DMS53 (cell line): ENCODE results near the gene WFDC10A.
A peak's percentile ranks its signal among the peaks of the same experiment; 100 is the strongest.
"Not testable (repeated sequence)": the region's sequence is repeated elsewhere in the genome, so short reads cannot be mapped to it uniquely, and the experiment has no call there.

Experiments used
- DNase-seq: peaks from one replicate; lab custom pipeline; 2025; lab: John Stamatoyannopoulos, UW

The WFDC10A gene

DNA sequence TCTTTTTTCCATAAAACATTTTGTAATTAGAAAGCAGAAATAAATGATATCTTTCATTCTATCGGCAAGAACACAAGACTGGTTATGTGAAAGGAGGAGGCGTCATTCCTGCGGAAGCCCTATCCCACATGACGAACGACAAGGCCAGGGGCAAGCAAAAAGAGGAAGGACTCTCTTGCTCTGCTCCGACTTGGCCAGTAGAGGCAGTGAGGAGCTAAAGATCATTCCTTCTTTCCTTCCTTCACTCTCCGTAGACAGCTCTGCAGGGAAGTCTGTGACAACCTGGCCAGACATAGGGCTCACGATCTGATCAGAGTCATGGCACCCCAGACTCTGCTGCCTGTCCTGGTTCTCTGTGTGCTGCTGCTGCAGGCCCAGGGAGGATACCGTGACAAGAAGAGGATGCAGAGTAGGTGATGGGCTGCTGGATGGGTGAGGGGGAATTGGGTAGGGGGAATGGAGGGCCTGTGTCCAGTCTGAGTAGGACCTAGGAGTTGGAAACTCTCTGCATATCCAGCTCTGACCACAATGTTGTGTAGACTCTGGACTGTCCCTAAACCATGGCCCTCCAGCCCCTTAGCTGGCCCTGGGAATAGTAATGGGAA is at the start of gene WFDC10A:
WFDC10A (plus strand) TSS at position 244 of the 605 bp plus-strand sequence; CDS start at position 319, 75 bp downstream.
- DNase-seq: peak; percentile 86

DNA sequence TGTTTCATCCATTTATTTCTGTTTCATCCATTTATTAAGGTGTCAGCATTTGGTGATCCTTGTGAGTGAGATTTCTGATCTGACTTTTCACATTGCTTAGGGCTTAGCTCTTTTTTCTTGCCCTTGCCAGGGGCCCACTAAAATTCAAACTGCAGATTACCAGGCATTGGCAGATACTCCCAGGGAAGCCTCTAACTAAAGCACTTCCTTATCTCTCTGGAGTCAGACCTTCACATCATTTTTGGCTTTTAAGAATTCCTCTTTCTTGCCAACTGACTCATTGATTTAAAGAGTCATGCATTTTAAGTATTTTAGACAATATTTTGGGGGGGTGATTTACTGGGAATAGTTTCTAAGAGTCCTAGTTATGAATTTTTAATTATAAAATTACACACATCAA is 47.8 kb upstream of the WFDC10A start:
- no peak for DNase-seq

DNA sequence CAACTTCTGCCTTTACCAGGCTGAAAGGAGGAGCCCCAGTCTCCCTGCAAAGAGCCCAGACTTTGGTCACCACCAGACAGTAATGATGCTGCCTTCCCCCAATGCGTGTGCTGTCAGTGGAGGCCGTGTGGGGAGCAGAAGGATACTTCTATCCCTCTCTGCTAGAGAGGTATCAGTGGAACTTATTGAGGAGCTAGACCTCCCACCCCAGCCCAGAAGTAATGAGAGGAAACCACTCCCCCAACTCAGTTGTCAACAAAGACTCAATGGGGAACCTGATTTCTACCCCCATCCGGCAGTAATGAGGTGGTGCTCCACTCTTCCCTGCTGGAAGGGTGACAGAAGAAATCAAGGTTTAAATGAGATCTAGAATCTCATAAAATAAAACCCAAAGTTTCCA is 46.0 kb upstream of the WFDC10A start:
- DNase-seq: no peak

DNA sequence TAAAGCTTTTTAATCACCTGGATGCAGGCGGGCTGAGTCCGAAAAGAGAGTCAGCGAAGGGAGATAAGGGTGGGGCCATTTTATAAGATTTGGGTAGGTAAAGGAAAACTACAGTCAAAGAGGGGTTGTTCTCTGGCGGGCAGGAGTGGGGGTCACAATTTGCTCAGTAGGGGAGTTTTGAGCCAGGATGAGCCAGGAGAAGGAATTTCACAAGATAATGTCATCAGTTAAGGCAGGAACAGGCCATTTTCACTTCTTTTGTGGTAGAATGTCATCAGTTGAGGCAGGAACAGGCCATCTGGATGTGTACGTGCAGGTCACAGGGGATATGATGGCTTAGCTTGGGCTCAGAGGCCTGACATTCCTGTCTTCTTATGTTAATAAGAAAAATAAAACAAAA is 45.2 kb upstream of the WFDC10A start:
- not testable (repeated sequence) for DNase-seq

DNA sequence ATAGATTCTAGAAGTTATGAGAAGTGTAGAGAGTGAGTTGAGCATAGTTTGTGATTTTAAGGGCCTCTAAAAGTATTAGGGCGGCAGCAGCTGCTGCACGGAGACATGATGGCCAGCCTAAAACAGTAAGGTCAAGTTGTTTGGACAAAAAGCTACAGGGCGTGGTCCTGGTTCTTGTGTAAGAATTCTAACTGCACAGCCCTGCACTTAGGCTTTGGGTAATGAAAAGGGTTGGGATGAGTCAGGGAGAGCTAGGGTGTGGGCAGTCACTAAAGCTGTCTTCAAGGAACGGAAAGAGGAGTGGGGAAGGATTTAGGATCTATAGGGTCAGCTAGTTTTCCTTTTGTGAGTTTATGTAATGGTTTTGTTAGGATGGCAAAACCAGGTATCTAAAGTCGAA is 43.6 kb upstream of the WFDC10A start:
- DNase-seq: not testable (repeated sequence)

DNA sequence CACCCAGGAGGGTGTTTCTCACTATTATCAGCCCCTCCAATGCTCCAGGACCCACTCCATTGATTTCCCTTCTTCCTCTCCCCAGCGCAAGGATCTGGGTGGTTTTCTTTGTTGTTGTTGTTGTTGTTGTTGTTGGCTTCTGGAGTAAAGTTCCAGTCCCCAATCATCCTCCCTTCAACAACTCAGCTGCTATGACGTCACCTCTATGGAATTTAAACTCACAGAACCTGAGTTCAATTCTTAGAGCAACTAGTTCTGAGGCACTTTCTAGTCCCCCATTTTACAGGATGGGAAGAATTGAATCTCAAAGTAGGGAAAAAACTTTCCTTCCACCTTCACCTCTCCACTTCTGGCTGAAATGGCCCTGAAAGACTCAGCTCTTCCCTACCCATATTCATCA is 40.7 kb upstream of the WFDC10A start:
- no peak for DNase-seq

DNA sequence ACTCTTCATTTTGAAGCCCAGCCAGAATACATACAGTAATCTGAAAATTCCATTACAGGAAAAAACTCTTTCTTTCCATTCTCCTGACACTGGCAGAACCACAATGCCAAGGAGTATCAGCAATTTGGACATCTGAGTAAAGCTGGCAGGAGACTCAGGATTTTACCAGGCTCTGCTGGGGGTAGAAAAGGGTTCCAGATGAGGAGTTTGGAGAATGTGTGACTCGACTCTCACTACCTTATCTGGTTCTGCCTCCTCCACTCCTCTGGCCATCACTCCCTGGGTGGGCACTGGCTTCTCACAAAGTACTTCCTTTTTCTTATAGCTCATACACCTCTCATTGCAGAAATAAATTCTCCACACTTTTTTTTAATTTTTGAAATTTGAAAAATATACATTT is 39.8 kb upstream of the WFDC10A start:
- no peak for DNase-seq

DNA sequence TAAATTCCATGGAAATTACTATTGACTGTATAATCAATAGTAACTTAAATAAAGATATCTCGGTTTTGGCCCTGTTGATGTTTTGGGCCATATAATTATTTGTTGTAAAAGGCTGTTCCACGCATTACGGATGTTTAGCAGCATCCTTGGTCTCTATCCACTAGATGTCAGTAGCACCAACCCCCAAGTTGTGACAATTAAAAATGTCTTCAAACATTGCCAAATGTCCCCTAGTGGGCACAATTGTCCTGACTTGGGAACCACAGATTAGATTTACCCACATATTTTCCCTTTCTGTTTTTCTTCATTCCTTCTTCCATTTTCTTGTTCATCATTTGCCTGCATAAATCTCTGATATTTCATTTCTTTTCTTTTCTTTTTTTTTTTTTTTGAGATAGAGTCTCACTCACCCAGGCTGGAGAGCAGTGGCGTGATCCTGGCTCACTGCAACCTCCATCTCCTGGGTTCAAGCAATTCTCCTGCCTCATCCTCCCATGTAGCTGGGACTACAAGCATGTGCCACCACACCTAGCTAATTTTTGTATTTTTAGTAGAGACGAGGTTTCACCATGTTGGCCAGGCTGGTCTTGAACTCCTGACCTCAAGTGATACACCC is 36.9 kb upstream of the WFDC10A start:
- DNase-seq: peak; percentile 91

DNA sequence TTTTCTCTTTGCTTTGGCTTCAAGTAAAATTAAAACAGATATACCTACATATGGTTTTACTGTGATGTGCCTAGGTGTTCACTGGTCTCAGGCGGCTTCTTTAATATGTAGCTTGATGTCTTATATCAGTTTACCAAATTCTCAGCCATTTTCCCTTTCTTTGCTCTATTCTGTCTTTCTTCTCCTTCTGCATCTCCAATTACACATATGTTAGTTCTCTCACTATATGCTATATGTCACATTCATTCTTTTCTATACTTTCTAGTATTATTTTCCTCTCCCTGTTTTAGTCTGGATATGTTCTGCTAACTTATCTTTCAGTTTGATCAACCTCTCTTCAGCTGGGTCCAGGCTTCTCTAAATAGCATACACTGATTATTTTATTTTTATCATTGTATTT is 36.0 kb upstream of the WFDC10A start:
- no peak for DNase-seq

DNA sequence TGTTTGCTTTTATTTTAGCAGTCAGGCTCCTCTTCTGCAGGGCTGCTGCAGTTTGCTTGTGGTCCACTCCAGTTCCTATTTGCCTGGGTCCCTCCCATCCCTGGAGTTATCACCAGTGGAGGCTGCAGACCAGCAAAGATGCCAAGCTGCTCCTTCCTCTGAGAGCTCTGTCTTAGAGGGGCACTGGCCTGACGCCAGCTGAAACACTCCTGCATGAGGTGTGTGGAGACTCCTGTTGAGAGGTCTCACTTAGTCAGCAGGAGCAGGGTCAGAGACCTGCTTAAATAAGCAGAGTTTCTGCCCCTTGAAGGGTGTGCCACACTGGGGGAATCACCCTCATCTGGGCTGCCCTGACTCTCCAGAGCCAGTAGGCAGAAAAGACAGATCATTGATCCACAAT is 34.3 kb upstream of the WFDC10A start:
- DNase-seq: no peak

DNA sequence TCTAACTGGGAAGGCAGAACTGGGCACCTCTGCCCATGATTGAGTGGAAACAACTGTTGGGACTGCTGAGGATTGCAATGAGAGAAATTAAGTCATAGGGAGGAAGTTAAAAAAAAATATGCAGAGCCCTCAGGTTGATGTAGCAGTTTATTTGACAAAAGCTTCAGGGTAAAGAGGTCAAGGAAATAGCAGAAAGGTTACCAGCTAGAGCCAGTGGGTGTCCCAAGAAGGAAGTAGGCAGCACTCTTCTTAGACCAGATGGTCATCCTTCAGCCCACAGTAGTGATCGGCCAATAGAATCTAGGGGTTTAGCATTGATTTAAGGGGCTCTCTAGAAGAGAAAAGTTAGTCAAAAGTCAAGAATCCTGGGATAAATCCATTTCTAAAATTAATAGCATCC is 21.7 kb upstream of the WFDC10A start:
- no peak for DNase-seq

DNA sequence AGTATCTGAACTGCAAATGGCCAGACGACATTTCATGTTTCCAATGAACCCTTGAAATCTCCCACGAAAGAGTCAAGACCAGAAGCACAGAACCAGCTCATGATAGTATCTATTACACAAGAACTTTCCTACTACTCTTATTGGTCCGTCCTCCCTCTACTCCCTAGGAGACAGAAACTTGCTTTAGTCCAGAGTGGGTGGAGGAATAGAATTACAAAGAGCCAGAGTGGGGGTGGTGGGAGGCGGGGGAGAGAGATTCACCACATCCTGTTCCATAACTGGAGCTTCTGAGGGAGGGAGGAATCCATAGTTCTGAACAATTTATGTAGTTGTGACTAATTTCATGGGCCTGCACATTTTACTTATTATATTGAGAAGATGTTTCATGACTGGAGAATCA is 18.5 kb upstream of the WFDC10A start:
- DNase-seq: no peak

DNA sequence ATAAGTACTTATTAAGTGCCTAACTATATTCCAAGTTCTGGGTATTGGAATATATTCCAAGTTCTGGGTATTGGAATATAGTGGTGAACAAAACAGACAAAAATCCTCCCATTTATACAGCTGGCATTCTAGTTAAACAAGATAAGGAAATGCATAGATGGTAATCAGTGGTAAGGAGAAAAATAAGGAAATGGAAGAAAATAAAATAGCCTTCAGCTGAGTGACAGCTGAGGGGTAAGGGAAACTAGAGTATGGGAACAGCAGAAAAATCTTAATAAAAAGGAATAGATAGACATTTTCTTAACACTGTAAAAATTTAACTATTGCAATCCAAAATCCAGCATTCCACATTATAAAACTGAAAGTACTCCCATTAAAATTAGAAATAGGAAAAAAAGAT is 17.2 kb upstream of the WFDC10A start:
- no peak for DNase-seq

DNA sequence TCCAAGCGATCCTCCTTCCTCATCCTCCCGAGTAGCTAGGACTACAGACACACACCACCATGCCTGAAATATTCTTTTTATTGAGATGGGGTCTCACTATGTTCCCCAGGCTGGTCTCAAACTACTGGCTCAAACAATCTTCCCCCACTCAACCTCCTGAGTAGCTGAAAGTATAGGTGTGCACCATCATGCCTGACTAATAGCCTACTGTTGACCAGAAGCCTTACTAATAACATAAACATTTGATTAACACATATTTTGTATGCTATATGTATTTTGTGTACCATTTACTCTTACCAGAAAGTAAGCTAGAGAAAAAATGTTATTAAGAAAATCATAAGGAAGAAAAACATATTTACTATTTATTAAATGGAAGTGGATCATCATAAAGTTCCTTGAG is 11.9 kb upstream of the WFDC10A start:
- DNase-seq: no peak

DNA sequence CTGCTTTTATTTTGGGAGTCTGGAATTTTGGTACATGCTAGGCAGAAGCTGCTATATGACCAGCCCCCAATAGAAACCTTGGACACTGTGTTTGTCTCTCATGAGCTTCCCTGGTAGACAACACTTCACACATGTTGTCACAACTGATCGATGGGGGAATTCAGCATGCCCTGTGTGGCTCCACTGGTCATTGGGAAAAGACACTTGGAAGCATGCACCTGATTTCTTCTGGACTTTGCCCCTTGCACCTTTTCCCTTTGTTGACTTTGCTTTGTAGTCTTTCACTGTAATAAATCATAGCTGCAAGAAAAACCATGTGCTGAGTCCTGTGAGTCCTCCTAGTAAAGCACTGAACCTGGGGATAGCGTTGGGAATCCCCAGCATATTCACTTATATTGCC is 7.9 kb upstream of the WFDC10A start:
- DNase-seq: peak; percentile 89

DNA sequence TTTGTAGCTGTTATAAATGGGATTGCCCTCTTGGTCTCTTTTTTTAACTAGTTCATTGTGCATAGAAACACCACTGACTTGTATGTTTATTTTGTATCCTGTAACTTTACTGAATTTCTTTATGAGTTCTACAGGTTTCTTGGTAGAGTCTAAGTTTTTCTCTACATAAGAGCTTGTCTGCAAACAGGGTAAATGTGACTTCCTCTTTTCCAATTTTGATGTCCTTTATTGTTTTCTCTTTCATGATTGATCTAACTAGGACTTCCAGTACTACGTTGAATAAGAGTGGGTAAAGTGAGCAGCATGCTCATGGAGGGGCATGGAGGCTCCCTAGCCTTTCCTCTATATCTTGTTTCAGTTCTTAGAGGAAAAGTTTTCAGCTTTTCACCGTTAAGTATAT is 3.0 kb upstream of the WFDC10A start:
- DNase-seq: no peak

DNA sequence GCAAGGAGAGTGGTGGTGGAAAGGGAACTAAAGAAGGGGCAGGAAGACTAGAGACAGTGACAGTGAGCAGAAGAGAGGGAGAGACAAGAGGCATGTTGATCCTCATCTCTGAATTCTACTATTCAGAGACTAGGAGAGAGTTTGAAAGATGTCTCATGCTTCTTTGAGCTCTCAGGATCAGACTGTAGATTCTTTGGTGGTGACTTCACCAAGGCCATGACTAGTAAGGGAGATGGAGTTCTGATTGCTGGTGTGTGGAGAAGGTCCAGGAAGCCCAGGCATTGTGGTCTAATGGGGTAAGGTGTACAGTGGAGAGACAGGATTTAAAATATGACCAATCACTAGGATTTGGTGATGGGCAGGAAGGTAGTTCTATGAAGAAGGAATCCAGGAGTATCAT is 832 bp downstream of the WFDC10A start:
- DNase-seq: no peak

DNA sequence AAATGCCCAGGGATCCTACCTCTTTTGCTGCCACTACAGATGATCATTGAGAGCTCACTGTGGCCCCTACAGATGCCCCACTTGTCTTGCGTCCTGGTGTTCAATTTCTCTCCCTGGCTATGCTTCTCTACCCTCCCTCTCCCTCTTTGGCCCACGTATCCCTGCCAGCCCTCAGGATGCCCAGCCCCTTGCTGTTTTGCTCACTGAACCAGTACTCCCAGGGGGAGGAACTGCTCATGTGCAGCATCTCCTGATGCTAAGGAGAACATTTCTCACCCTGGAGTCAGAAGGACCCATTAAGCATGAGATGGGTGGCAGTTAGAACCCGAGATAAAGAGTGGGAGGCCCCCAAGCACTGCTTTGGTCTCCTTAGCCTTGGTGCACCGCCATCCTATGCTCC is 1.6 kb downstream of the WFDC10A start, which contains the start of gene WFDC9:
WFDC9 (minus strand) TSS at position 101 of the 400 bp plus-strand sequence. CDS start 21,103 bp downstream, outside the sequence.
- DNase-seq: no peak

DNA sequence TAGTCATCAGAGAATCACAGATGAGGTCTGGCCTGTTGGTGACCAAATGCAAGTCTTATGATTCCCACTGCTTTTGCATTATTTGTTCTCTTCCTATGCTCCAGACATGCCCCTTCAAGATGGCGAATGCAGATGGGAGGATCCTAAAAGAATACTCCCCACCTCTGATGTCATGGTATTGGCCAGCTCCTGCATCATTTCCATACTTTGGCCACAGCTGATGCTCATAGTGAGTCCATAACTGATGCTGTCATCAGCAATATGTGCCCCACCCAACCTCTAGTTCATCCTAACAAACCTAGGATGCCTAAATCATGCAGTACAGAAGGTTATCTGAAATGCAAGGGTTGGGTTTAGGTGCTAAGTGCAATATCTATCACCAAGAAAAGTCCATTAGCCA is 7.0 kb downstream of the WFDC10A start:
- no peak for DNase-seq

DNA sequence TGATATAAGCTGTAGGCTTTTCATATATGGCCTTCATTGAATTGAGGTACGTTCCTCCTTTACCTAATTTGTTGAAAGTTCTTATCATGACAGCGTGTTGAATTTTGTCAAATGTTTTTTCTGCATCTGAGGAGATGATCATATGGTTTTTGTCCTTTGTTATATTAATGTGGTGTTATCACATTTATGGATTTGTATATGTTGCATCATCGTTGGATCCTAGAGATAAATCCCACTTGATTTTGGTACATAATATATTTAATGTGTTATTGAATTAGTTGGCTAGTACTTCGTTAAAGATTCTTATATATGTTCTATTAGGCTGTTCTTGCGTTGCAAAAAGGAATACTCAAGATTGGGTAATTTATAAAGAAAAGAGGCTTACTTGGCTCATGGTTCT is 10.1 kb downstream of the WFDC10A start:
- no peak for DNase-seq

DNA sequence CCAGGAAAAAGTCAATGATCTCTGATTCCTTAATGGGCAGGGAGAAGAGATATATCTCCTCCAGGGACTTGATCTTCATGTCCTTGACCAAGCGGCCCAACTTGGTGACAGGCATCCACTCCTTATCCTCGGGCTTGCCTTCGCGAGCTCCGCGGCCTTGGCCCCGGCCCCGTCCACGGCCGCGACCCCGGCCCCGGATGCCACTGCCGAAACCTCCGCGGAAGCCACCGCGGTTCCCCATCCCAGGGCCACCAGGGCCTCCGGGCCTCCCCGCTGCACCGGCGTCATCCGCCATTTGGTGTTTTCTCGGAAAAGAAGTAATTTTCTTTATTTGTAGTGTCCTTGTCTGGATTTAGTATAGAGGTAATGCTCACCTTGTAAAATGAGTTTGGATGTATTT is 11.5 kb downstream of the WFDC10A start:
- DNase-seq: not testable (repeated sequence)

DNA sequence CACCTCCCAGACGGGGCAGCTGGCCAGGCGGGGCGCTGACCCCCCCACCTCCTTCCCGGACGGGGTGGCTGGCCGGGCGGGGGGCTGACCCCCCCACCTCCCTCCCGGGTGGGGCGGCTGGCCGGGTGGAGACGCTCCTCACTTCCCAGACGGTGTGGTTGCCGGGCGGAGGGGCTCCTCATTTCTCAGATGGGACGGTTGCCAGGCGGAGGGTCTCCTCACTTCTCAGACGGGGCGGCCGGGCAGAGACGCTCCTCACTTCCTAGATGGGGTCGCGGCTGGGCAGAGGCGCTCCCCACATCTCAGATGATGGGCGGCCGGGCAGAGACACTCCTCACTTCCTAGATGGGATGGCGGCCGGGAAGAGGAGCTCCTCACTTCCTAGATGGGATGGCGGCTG is 16.3 kb downstream of the WFDC10A start:
- DNase-seq: not testable (repeated sequence)

DNA sequence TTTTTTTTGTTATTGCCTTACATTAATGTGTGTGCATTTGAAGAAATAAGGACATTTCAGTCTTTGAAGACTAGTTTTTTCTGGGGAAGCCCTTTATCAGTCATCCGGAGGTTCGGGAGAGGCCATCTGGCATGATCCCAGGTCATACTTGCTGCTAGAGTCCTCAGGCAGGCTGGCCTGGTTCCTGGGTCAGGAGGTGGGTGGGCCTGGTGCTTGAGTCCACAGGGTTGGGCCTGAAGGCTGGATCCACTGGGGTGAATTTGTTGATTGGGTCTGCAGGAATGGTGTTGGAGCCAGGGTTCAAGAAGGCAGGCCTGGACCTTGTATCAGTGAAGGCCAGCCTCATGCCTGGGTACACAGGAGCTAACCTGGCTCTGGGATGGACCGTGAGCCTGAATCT is 17.3 kb downstream of the WFDC10A start:
- DNase-seq: no peak

DNA sequence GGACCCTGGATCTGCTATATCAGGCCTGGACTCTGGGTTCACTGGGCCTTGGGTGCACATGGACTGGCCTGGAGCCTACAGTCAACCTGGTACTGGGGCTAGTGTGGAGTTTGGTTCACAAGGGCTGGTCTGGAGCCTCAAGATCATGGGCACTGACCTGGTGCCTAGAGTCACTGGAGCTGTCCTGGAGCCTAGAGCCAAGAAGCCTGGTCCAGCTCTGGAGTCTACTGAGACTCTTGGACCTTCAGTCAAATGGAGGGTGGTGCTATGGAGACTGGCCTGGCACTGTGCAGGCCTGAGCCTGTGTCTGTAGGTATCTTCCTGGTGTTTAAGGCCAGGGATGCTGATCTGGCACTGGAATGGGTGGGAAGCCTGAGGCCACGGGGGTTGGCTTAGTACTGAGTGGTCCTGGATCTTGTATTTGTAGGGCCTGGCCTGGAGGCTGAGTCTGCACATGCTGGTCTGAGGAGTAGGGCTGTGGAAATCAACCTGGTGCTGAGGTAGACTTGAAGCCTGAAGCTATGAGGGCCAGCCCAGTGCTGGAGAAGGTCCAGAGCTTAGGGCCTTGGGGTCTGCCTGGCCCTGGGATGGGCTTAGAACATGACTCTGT is 18.0 kb downstream of the WFDC10A start:
- DNase-seq: no peak
